SU-DHL-6 (cell line): Measurements from ENCODE around the gene SCAMP2.
A peak's percentile ranks its signal among the peaks of the same experiment; 100 is the strongest.

Source experiments
- H2AFZ ChIP-seq: fragments of 200-600 bp; sonication (generic); 2 replicates; pipeline ENCODE4 v1.6.1; 2014; ENCODE audit warnings: low read depth, mild to moderate bottlenecking, moderate library complexity, mixed read lengths, antibody characterized with exemption, low read length; ENCODE audit not compliant: severe bottlenecking
- H3F3A ChIP-seq: fragments of 200-600 bp; shearing (Covaris generic); 2 replicates; pipeline ENCODE4 v1.6.0; 2016; ENCODE audit warnings: antibody characterized with exemption, mild to moderate bottlenecking; ENCODE audit not compliant: insufficient read depth
- H3K27ac ChIP-seq: fragments of 200-600 bp; sonication (generic); 2 replicates; pipeline ENCODE4 v1.5.1; 2016; ENCODE audit warnings: low read depth, mild to moderate bottlenecking, low read length, moderate library complexity, mixed read lengths
- H3K27me3 ChIP-seq: fragments of 200-600 bp; sonication (generic), shearing (Covaris generic); 2 replicates; pipeline ENCODE4 v1.6.0; 2014; ENCODE audit warnings: mild to moderate bottlenecking, low read length
- H3K36me3 ChIP-seq: fragments of 200-600 bp; sonication (generic); 2 replicates; pipeline ENCODE4 v1.6.1; 2014; ENCODE audit warnings: mild to moderate bottlenecking, low read length, mixed read lengths
- H3K4me2 ChIP-seq: fragments of 300-600, 200-600 bp; shearing (Covaris generic), sonication (generic); 2 replicates; pipeline ENCODE4 v1.6.0; 2014; ENCODE audit warnings: low read length, low read depth, mild to moderate bottlenecking; ENCODE audit not compliant: poor library complexity, severe bottlenecking
- H3K4me3 ChIP-seq: fragments of 200-600 bp; sonication (generic); 2 replicates; pipeline ENCODE4 v1.5.1; 2014; ENCODE audit warnings: antibody characterized with exemption, low read length, mild to moderate bottlenecking, mixed read lengths; ENCODE audit not compliant: insufficient read depth, poor library complexity, severe bottlenecking
- H3K79me2 ChIP-seq: fragments of 200-600 bp; sonication (generic); 2 replicates; pipeline ENCODE4 v1.6.1; 2014; ENCODE audit warnings: mild to moderate bottlenecking, low read length, moderate library complexity; ENCODE audit not compliant: insufficient read depth
- H3K9ac ChIP-seq: fragments of 200-600 bp; sonication (generic); 2 replicates; pipeline ENCODE4 v1.7.0; 2014; ENCODE audit warnings: mild to moderate bottlenecking, low read length
- H3K9me2 ChIP-seq: fragments of 200-600 bp; sonication (generic); replicated peaks from 2 replicates; pipeline ENCODE4 v1.6.1; 2014; ENCODE audit warnings: low read length; ENCODE audit not compliant: insufficient read depth
- H3K9me3 ChIP-seq: fragments of 200-600 bp; sonication (generic); 2 replicates; pipeline ENCODE4 v1.6.1; 2014; ENCODE audit warnings: low read length, mixed read lengths; ENCODE audit not compliant: insufficient read depth
- H4K20me1 ChIP-seq: fragments of 200-600 bp; sonication (generic); 2 replicates; pipeline ENCODE4 v1.6.1; 2014; ENCODE audit warnings: low read depth, mild to moderate bottlenecking, antibody characterized with exemption, low read length, moderate library complexity, mixed read lengths
- CTCF ChIP-seq: fragments of 200-600 bp; sonication (generic); IDR thresholded peaks from one replicate; pipeline ENCODE4 v1.5.1; 2017; ENCODE audit warnings: antibody characterized with exemption, mild to moderate bottlenecking, low read length, moderate library complexity; ENCODE audit not compliant: insufficient read depth, poor library complexity, severe bottlenecking
- EZH2phosphoT487 ChIP-seq: fragments of 200-600 bp; sonication (generic), shearing (Covaris generic); conservative IDR thresholded peaks from 2 replicates; pipeline ENCODE4 v1.6.1; 2018; ENCODE audit warnings: mild to moderate bottlenecking, antibody characterized with exemption, low read length, moderate library complexity, mixed read lengths

SCAMP2 gene

GRCh38 chr15:74869372-74869725 lies 3.8 kb downstream of the SCAMP2 start:
- H3K9ac ChIP-seq, result peak overlapping the region; percentile 36; the same call in 1 of the 2 replicates
- H3K27ac ChIP-seq, result peak overlapping the region; percentile 58
- peaks cover 9% of the 10 kb centered on the region for H3F3A ChIP-seq
- peaks cover 80% of the 10 kb centered on the region for H3K79me2 ChIP-seq
- no peaks in the 10 kb centered on the region for H3K9me3 ChIP-seq
- no peak overlapping the region for H2AFZ ChIP-seq
- H3K4me3 ChIP-seq, result no peak overlapping the region
- peak overlapping the region; percentile 40 for H3K4me2 ChIP-seq
- no peaks in the 10 kb centered on the region for H3K9me2 ChIP-seq
- peaks cover 3% of the 10 kb centered on the region; the same call in 1 of the 2 replicates for H4K20me1 ChIP-seq
- no peak for TF ChIP-seq EZH2phosphoT487
- TF ChIP-seq CTCF, result no peak
- peaks cover 6% of the 10 kb centered on the region; the same call in 1 of the 2 replicates for H3K36me3 ChIP-seq
- H3K27me3 ChIP-seq, result no peaks in the 10 kb centered on the region

DNA sequence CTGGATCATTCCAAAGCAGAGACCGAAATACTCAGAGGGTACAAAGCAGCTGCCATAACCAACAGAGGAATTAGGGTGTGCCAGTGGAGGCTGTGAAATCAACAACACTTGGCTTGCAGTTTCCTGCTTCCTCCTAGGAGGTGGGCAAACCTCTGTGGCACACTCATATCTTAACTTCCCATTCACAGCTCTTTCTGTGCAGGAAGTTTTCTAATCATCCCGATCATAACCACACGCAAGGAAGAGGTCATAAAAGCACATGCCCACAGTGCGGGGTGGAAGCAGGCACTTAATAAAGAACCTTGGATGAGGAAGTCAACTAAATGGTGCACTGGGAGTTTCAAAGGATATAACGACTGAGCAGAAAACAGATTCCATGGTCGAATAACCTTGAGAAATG lies 5.1 kb downstream of the SCAMP2 start:
- TF ChIP-seq CTCF, result no peak
- no peak for TF ChIP-seq EZH2phosphoT487
- Histone ChIP-seq H3F3A (peaks cover 9% of the 10 kb centered on the region), H3K27ac (no peak overlapping the region), H3K9me2 (no peaks in the 10 kb centered on the region), H3K79me2 (peaks cover 90% of the 10 kb centered on the region), H3K4me3 (no peak overlapping the region), H3K4me2 (no peak overlapping the region), H2AFZ (no peak overlapping the region), H4K20me1 (peaks cover 3% of the 10 kb centered on the region; the same call in 1 of the 2 replicates), H3K9me3 (no peaks in the 10 kb centered on the region), H3K9ac (no peak overlapping the region), H3K36me3 (peaks cover 6% of the 10 kb centered on the region; the same call in 1 of the 2 replicates), H3K27me3 (no peaks in the 10 kb centered on the region)

DNA sequence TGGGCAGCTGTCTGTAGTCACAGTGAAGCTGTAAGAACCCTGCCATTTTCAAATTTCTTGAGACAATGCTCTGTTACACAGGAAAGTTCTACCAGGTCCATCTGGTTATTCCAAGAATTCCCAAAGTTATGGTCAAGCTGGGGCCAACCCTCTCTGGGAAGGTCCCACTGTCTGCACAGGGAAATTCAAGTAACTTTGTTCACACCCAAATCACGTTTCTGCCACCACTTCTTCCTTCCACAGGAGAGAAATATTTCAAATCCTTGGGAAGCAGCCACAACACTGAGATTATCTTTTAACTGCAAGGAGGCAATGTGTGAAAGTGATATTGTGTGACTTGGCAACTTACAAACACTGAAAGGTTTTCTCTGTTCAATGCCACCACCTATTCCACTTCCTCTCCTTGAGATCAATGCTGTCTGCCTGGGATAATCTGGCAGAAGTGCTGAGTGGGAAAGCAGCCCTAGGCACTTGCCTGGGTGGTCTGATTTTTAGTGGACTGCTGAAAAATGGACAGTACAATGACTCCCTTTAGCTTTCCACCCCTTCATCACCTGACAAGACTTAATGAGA lies 5.6 kb downstream of the SCAMP2 start:
- H3F3A ChIP-seq, result peaks cover 9% of the 10 kb centered on the region
- H3K9me3 ChIP-seq, result no peaks in the 10 kb centered on the region
- H3K4me2 ChIP-seq, result no peak overlapping the region
- H4K20me1 ChIP-seq, result peaks cover 3% of the 10 kb centered on the region; the same call in 1 of the 2 replicates
- H2AFZ ChIP-seq, result no peak overlapping the region
- H3K9ac ChIP-seq, result no peak overlapping the region
- peaks cover 91% of the 10 kb centered on the region for H3K79me2 ChIP-seq
- no peak for TF ChIP-seq CTCF
- no peak for TF ChIP-seq EZH2phosphoT487
- H3K36me3 ChIP-seq, result peaks cover 6% of the 10 kb centered on the region; the same call in 1 of the 2 replicates
- H3K4me3 ChIP-seq, result no peak overlapping the region
- H3K27me3 ChIP-seq, result no peaks in the 10 kb centered on the region
- no peak overlapping the region for H3K27ac ChIP-seq
- no peaks in the 10 kb centered on the region for H3K9me2 ChIP-seq
